HepG2 (cell line): ENCODE results near the gene TUT1. TPM values are rescaled to one million over a fixed set of nuclear protein-coding genes. Genes with fewer than 3 reads are reported as not detected.

Experiments used
- ARNT ChIP-seq: fragments of 450-650 bp; IDR thresholded peaks from 2 replicates; pipeline ENCODE4 v1.6.1; 2017
- BRD4 ChIP-seq: sonication (generic); formaldehyde crosslinking; IDR thresholded peaks from 2 replicates; pipeline ENCODE4 v1.4.0; 2020; ENCODE audit warnings: missing genetic modification reagents
- KMT2B ChIP-seq: IDR thresholded peaks from 2 replicates; pipeline ENCODE4 v1.6.1; 2016; ENCODE audit warnings: missing genetic modification reagents, missing compliant biosample characterization
- POLR2AphosphoS2 ChIP-seq: IDR thresholded peaks from 2 replicates; pipeline ENCODE4 v1.6.1; 2011; ENCODE audit warnings: low read depth, low read length, improper control_type of control experiment
- SALL2 ChIP-seq: sonication (generic); formaldehyde crosslinking; IDR thresholded peaks from 2 replicates; pipeline ENCODE4 v1.8.1; 2023; ENCODE audit warnings: mild to moderate bottlenecking, missing genetic modification reagents, inconsistent platforms
- SRSF4 ChIP-seq: fragments of 200-400 bp; formaldehyde crosslinking; IDR thresholded peaks from one replicate; pipeline ENCODE4 v1.6.1; 2018; ENCODE audit warnings: mild to moderate bottlenecking, low read depth, low read length, moderate library complexity; ENCODE audit not compliant: poor library complexity, severe bottlenecking
- TEAD3 ChIP-seq: optimal IDR thresholded peaks from 2 replicates; pipeline ENCODE3; 2016; ENCODE audit warnings: borderline replicate concordance
- TERF1 ChIP-seq: sonication (generic); formaldehyde crosslinking; IDR thresholded peaks from 2 replicates; pipeline ENCODE4 v1.8.0; 2022; ENCODE audit warnings: mild to moderate bottlenecking, missing genetic modification reagents, moderate library complexity
- THYN1 ChIP-seq: sonication (generic); formaldehyde crosslinking; IDR thresholded peaks from 2 replicates; pipeline ENCODE4 v1.8.1; 2023; ENCODE audit warnings: low read depth, mild to moderate bottlenecking, moderate library complexity, missing genetic modification reagents, borderline replicate concordance
- ZNF225 ChIP-seq: sonication (generic); formaldehyde crosslinking; IDR thresholded peaks from 2 replicates; pipeline ENCODE4 v1.4.0; 2020; ENCODE audit warnings: mild to moderate bottlenecking, missing genetic modification reagents
- ZNF354B ChIP-seq: sonication (generic); formaldehyde crosslinking; IDR thresholded peaks from 2 replicates; pipeline ENCODE4 v1.8.0; 2022; ENCODE audit warnings: mild to moderate bottlenecking, missing genetic modification reagents
- ZNF362 ChIP-seq: sonication (generic); formaldehyde crosslinking; IDR thresholded peaks from 2 replicates; pipeline ENCODE4 v1.4.0; 2020; ENCODE audit warnings: missing genetic modification reagents, mild to moderate bottlenecking, borderline replicate concordance
- ZNF530 ChIP-seq: sonication (generic); formaldehyde crosslinking; IDR thresholded peaks from 2 replicates; pipeline ENCODE4 v1.5.0; 2020; ENCODE audit warnings: low read depth, mild to moderate bottlenecking, missing genetic modification reagents
- ZNF574 ChIP-seq: sonication (generic); formaldehyde crosslinking; IDR thresholded peaks from 2 replicates; pipeline ENCODE4 v1.4.0; 2020; ENCODE audit warnings: missing genetic modification reagents
- ZNF598 ChIP-seq: sonication (generic); formaldehyde crosslinking; IDR thresholded peaks from 2 replicates; pipeline ENCODE4 v1.5.1; 2020; ENCODE audit warnings: mild to moderate bottlenecking, missing genetic modification reagents, borderline replicate concordance
- ZNF646 ChIP-seq: sonication (generic); formaldehyde crosslinking; IDR thresholded peaks from 2 replicates; pipeline ENCODE4 v1.9.0; 2021; ENCODE audit warnings: mild to moderate bottlenecking, missing genetic modification reagents
- ZNF737 ChIP-seq: sonication (generic); formaldehyde crosslinking; IDR thresholded peaks from 2 replicates; pipeline ENCODE4 v1.5.0; 2020; ENCODE audit warnings: missing genetic modification reagents, mild to moderate bottlenecking, borderline replicate concordance
- polyA plus RNA-seq, 8 experiments: library from polyadenylated mRNA; depleted of rRNA in 3 of 8; stranded (reverse) in 7 of 8; unstranded in 1 of 8; fragments of >200 nt; fragmentation: Illumina TruSeq in 4 of 8; extraction: Trizol in 4 of 8; gene quantifications; 2 replicates each; pipeline versions ENCODE4 v1.2.1 to v1.2.3, GENCODE V29; 2011 to 2016; ENCODE audit warnings: low read depth in 4 of 8, missing spikeins in 1 of 8, mixed read lengths in 1 of 8; ENCODE audit not compliant: insufficient read depth in 1 of 8
- total RNA-seq, 5 experiments: library from RNA; depleted of rRNA; stranded (reverse); fragments of >200 nt; fragmentation: Illumina TruSeq; extraction: Trizol; gene quantifications; 2 replicates each; pipeline ENCODE4 v1.2.3, GENCODE V29; 2016; ENCODE audit warnings: low read depth in 1 of 5

TUT1 gene
- total and polyA plus RNA-seq, 2 of the 13 experiments (the other 11 are each of a cell fraction or from before 2014, with no cell fraction given) = 9.7 to 14.3 TPM

GRCh38 chr11:62544581-62545436 lies 46.5 kb downstream of the TUT1 start (continued):
- TF ChIP-seq TERF1 (CRISPR knock-in tag) (no peak), ZNF598 (CRISPR knock-in tag) (0 out of 2 replicates have a peak, but pooled peaks have one; percentile 23), THYN1 (CRISPR knock-in tag) (0 out of 2 replicates have a peak, but pooled peaks have one; percentile 17), TEAD3 (CRISPR knock-in tag) (no peak), ZNF354B (CRISPR knock-in tag) (no peak), SALL2 (CRISPR knock-in tag) (no peak), BRD4 (CRISPR knock-in tag) (peak; percentile 17; the same call in 1 of the 2 replicates), ZNF737 (CRISPR knock-in tag) (no peak), SRSF4 (no peak), ZNF530 (CRISPR knock-in tag) (no peak), ZNF362 (CRISPR knock-in tag) (no peak), ARNT (no peak), ZNF646 (no peak), ZNF574 (CRISPR knock-in tag) (no peak), KMT2B (CRISPR knock-in tag) (no peak), ZNF225 (CRISPR knock-in tag) (no peak), POLR2AphosphoS2 (no peak)
